Liver (tissue), 9 donors: ENCODE results near the gene GOLGA6A. TPM values are rescaled to one million over a fixed set of nuclear protein-coding genes. Genes with fewer than 3 reads are reported as not detected.
A peak's percentile ranks its signal among the peaks of the same experiment; 100 is the strongest.

Experiments used
- DNase-seq: peaks from one replicate; pipeline ENCODE4 v3.0.0-alpha.2; 2017; ENCODE audit warnings: low spot score
- H3K27ac ChIP-seq, 2 donors: one replicate each; pipeline ENCODE4 v1.7.0; 2013; ENCODE audit warnings: inconsistent platforms in 2 of 2, low read length in 2 of 2, control low read depth in 1 of 2, low read depth in 1 of 2, mild to moderate bottlenecking in 1 of 2
- H3K27me3 ChIP-seq, 4 donors: one replicate each; pipeline versions ENCODE4 v1.6.1 to v1.7.0; 2013; ENCODE audit warnings: low read length in 3 of 4, inconsistent platforms in 1 of 4, mild to moderate bottlenecking in 1 of 4, moderate library complexity in 1 of 4; ENCODE audit not compliant: control insufficient read depth in 4 of 4, insufficient read depth in 4 of 4
- H3K36me3 ChIP-seq, 4 donors: one replicate each; pipeline versions ENCODE4 v1.6.1 to v1.7.0; 2013; ENCODE audit warnings: low read length in 3 of 4, mild to moderate bottlenecking in 3 of 4, low read depth in 1 of 4, moderate library complexity in 1 of 4; ENCODE audit not compliant: control insufficient read depth in 4 of 4, insufficient read depth in 3 of 4
- H3K4me1 ChIP-seq, 4 donors: one replicate each; pipeline versions ENCODE4 v1.6.1 to v1.7.0; 2013; ENCODE audit warnings: low read length in 3 of 4, mild to moderate bottlenecking in 3 of 4, moderate library complexity in 1 of 4; ENCODE audit not compliant: control insufficient read depth in 4 of 4, insufficient read depth in 4 of 4
- H3K4me3 ChIP-seq, 3 donors: one replicate each; pipeline versions ENCODE4 v1.6.1 to v1.7.0; 2013; ENCODE audit warnings: low read length in 3 of 3, control low read depth in 1 of 3, low read depth in 1 of 3, mild to moderate bottlenecking in 1 of 3
- H3K9ac ChIP-seq, 2 donors: one replicate each; pipeline ENCODE4 v1.7.0; 2013; ENCODE audit warnings: low read length in 2 of 2, mild to moderate bottlenecking in 2 of 2, moderate library complexity in 2 of 2, control low read depth in 1 of 2, low read depth in 1 of 2
- H3K9me3 ChIP-seq, 4 donors: one replicate each; pipeline versions ENCODE4 v1.6.1 to v1.7.0; 2013; ENCODE audit warnings: low read length in 3 of 4; ENCODE audit not compliant: control insufficient read depth in 4 of 4
- CTCF ChIP-seq: fragments of 150-350 bp; IDR thresholded peaks from 2 replicates; pipeline ENCODE4 v1.5.1; 2017; ENCODE audit warnings: improper control_type of control experiment, low read depth, low read length; ENCODE audit not compliant: missing input control
- EGR1 ChIP-seq, 2 donors: IDR thresholded peaks; 2 replicates each; pipeline ENCODE4 v1.6.1; 2016 to 2018; ENCODE audit warnings: antibody characterized with exemption in 2 of 2, low read depth in 2 of 2
- FOXA1 ChIP-seq: IDR thresholded peaks from 2 replicates; pipeline ENCODE4 v1.6.1; 2016; ENCODE audit warnings: antibody characterized with exemption
- FOXA2 ChIP-seq: IDR thresholded peaks from 2 replicates; pipeline ENCODE4 v1.6.1; 2016; ENCODE audit warnings: antibody characterized with exemption
- GABPA ChIP-seq, 2 donors: IDR thresholded peaks in 1 of 2; conservative IDR thresholded peaks in 1 of 2; 2 replicates each; pipeline ENCODE4 v1.6.1; 2016; ENCODE audit warnings: antibody characterized with exemption in 2 of 2, mild to moderate bottlenecking in 1 of 2, moderate library complexity in 1 of 2
- HNF4A ChIP-seq, 2 donors: conservative IDR thresholded peaks; 2 replicates each; pipeline ENCODE4 v1.6.1; 2016; ENCODE audit warnings: antibody characterized with exemption in 2 of 2, mild to moderate bottlenecking in 2 of 2
- HNF4G ChIP-seq: IDR thresholded peaks from 2 replicates; pipeline ENCODE4 v1.6.1; 2016; ENCODE audit warnings: antibody characterized with exemption
- JUND ChIP-seq, 2 donors: IDR thresholded peaks; 2 replicates each; pipeline ENCODE4 v1.6.1; 2016; ENCODE audit warnings: antibody characterized with exemption in 2 of 2
- MAX ChIP-seq: IDR thresholded peaks from 2 replicates; pipeline ENCODE4 v1.6.1; 2016; ENCODE audit warnings: antibody characterized with exemption
- NR2F2 ChIP-seq: IDR thresholded peaks from 2 replicates; pipeline ENCODE4 v1.6.1; 2016; ENCODE audit warnings: antibody characterized with exemption
- RAD21 ChIP-seq, 2 donors: IDR thresholded peaks; 2 replicates each; pipeline ENCODE4 v1.6.1; 2016; ENCODE audit warnings: antibody characterized with exemption in 2 of 2, mild to moderate bottlenecking in 2 of 2
- RXRA ChIP-seq, 2 donors: IDR thresholded peaks; 2 replicates each; pipeline ENCODE4 v1.6.1; 2017 to 2018; ENCODE audit warnings: antibody characterized with exemption in 2 of 2, mild to moderate bottlenecking in 1 of 2
- SP1 ChIP-seq: IDR thresholded peaks from 2 replicates; pipeline ENCODE4 v1.6.1; 2018; ENCODE audit warnings: antibody characterized with exemption, mild to moderate bottlenecking
- TAF1 ChIP-seq: conservative IDR thresholded peaks from 2 replicates; pipeline ENCODE4 v1.6.1; 2016; ENCODE audit warnings: antibody characterized with exemption, mild to moderate bottlenecking
- YY1 ChIP-seq: IDR thresholded peaks from 2 replicates; pipeline ENCODE4 v1.6.1; 2016; ENCODE audit warnings: antibody characterized with exemption, mild to moderate bottlenecking
- WGBS: extraction: QIAGEN DNeasy Blood & Tissue Kit; methylation state at CpG from one replicate; pipeline ENCODE4 v1.1.7; 2013; 5-methylcytosine and 5-hydroxymethylcytosine counted together
- polyA plus RNA-seq, 2 donors: library from polyadenylated mRNA; stranded (reverse) in 1 of 2; unstranded in 1 of 2; fragments of 200-250 nt in 1 of 2; fragments of >200 nt in 1 of 2; fragmentation: Nextera tagmentation in 1 of 2; extraction: Ambion mirVana in 1 of 2; gene quantifications; one replicate each; pipeline versions ENCODE4 v1.2.1 to v1.2.3, GENCODE V29; 2013 to 2015
- total RNA-seq, 2 donors: library from RNA; depleted of rRNA; stranded (reverse); fragments of >200 nt; gene quantifications; one replicate each; pipeline ENCODE4 v1.2.3, GENCODE V29; 2014
- TF ChIP-seq, protein P1 (sequence below): IDR thresholded peaks from 2 replicates; pipeline ENCODE4 v1.6.1; 2016; ENCODE audit warnings: antibody characterized with exemption, mild to moderate bottlenecking
- TF ChIP-seq, protein P2 (sequence below): IDR thresholded peaks from 2 replicates; pipeline ENCODE4 v1.6.1; 2016; ENCODE audit warnings: antibody characterized with exemption
- TF ChIP-seq, protein P3 (sequence below): IDR thresholded peaks from 2 replicates; pipeline ENCODE4 v1.6.1; 2016; ENCODE audit warnings: antibody characterized with exemption
- donor health status: healthy.
- donor health status: healthy.
- donor health status: healthy.
- donor health status: healthy.
- donor health status: healthy.

GOLGA6A gene
- total and polyA plus RNA-seq, 4 donors, result 0.06 to 1.4 (median 0.63) TPM

DNA sequence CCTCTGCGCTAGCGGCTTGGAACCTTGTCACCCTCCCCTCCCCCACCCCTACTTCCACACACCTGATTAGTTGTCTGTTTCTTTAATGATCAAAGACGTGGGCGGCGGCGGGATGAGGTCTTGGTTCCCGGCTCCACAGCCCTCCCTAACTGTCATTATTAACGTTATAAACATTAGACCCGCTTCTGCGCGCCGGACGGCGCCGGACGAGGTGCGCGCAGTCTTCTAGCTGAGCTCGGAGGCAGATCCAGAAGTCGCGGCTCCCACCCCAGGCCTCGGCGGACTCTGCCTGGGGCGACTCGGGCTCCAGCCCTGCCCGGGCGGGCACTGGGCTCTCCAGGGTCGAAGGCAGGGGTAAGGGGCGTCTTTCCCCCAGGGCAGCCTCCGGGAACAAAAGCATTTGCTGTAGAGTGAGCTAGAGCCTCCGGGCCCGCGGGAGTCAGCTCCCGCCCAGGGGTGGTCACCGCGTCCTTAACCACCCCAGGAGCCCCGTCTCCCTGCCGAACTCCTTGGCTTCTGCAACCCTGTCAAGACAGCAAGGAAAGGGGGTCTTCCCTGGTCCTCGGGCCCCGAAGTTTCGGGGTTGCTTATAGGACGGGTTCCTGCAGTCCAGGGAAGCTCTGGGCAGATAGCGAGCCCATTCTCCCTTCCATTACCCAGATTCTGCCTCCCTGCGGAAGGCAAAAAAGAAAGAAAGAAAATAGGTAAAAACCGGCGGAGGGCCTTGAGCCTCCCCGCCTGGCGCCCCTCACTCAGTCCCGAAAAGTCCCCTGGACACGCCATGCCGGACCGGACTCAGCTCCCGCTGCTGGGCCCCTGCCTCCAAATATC is 45.8 kb upstream of the GOLGA6A start:
- Histone ChIP-seq H3K4me1 (peaks cover 10 to 41% (median 16%) of the 10 kb centered on the region in 4 donors), H3K27me3 (peaks cover 5 to 21% (median 15%) of the 10 kb centered on the region in 4 donors), H3K9ac (no peak overlapping the region), H3K9me3 (no peaks in the 10 kb centered on the region), H3K27ac (no peak overlapping the region), H3K4me3 (peak overlapping the region in 2 of 3 donors; percentile 27 to 39), H3K36me3 (no peaks in the 10 kb centered on the region)
- no peak for DNase-seq
- WGBS, result 5% methylated on average over 53 of the region's 53 CpGs
- TF ChIP-seq NR2F2 (no peak), GABPA (IDR thresholded peaks at IDR 0.05 in 1 of 2, conservative IDR thresholded peaks at IDR 0.05 in 1 of 2) (no peak), EGR1 (IDR thresholded peaks at IDR 0.05; ENCODE audit: low read depth in 2 of 2) (no peak), MAX (no peak), RXRA (IDR thresholded peaks at IDR 0.05) (no peak), HNF4G (no peak), HNF4A (conservative IDR thresholded peaks at IDR 0.05) (no peak), RAD21 (IDR thresholded peaks at IDR 0.05) (no peak), FOXA1 (no peak), TAF1 (no peak), YY1 (no peak), FOXA2 (no peak), SP1 (no peak), CTCF (no peak), JUND (IDR thresholded peaks at IDR 0.05) (no peak)
- TF ChIP-seq, protein P1, sequence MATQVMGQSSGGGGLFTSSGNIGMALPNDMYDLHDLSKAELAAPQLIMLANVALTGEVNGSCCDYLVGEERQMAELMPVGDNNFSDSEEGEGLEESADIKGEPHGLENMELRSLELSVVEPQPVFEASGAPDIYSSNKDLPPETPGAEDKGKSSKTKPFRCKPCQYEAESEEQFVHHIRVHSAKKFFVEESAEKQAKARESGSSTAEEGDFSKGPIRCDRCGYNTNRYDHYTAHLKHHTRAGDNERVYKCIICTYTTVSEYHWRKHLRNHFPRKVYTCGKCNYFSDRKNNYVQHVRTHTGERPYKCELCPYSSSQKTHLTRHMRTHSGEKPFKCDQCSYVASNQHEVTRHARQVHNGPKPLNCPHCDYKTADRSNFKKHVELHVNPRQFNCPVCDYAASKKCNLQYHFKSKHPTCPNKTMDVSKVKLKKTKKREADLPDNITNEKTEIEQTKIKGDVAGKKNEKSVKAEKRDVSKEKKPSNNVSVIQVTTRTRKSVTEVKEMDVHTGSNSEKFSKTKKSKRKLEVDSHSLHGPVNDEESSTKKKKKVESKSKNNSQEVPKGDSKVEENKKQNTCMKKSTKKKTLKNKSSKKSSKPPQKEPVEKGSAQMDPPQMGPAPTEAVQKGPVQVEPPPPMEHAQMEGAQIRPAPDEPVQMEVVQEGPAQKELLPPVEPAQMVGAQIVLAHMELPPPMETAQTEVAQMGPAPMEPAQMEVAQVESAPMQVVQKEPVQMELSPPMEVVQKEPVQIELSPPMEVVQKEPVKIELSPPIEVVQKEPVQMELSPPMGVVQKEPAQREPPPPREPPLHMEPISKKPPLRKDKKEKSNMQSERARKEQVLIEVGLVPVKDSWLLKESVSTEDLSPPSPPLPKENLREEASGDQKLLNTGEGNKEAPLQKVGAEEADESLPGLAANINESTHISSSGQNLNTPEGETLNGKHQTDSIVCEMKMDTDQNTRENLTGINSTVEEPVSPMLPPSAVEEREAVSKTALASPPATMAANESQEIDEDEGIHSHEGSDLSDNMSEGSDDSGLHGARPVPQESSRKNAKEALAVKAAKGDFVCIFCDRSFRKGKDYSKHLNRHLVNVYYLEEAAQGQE, result no peak
- TF ChIP-seq, protein P2, sequence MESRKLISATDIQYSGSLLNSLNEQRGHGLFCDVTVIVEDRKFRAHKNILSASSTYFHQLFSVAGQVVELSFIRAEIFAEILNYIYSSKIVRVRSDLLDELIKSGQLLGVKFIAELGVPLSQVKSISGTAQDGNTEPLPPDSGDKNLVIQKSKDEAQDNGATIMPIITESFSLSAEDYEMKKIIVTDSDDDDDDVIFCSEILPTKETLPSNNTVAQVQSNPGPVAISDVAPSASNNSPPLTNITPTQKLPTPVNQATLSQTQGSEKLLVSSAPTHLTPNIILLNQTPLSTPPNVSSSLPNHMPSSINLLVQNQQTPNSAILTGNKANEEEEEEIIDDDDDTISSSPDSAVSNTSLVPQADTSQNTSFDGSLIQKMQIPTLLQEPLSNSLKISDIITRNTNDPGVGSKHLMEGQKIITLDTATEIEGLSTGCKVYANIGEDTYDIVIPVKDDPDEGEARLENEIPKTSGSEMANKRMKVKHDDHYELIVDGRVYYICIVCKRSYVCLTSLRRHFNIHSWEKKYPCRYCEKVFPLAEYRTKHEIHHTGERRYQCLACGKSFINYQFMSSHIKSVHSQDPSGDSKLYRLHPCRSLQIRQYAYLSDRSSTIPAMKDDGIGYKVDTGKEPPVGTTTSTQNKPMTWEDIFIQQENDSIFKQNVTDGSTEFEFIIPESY, result no peak
- TF ChIP-seq, protein P3, sequence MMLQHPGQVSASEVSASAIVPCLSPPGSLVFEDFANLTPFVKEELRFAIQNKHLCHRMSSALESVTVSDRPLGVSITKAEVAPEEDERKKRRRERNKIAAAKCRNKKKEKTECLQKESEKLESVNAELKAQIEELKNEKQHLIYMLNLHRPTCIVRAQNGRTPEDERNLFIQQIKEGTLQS, result no peak
